IPS-18a (cell line): ENCODE measurements around the gene LIN54.

Source experiments
- H3K27ac ChIP-seq: one replicate; pipeline ENCODE4 v1.5.1; 2013; ENCODE audit warnings: low read length
- H3K27me3 ChIP-seq: one replicate; pipeline ENCODE4 v1.6.1; 2013; ENCODE audit warnings: mild to moderate bottlenecking, low read length; ENCODE audit not compliant: control insufficient read depth, insufficient read depth
- H3K36me3 ChIP-seq: one replicate; pipeline ENCODE4 v1.6.1; 2013; ENCODE audit warnings: low read depth, low read length; ENCODE audit not compliant: control insufficient read depth
- H3K4me1 ChIP-seq: one replicate; pipeline ENCODE4 v1.6.1; 2013; ENCODE audit warnings: low read depth, low read length; ENCODE audit not compliant: control insufficient read depth
- H3K4me3 ChIP-seq: one replicate; pipeline ENCODE4 v1.5.1; 2013; ENCODE audit warnings: low read length
- H3K9ac ChIP-seq: one replicate; pipeline ENCODE4 v1.6.1; 2013; ENCODE audit warnings: mild to moderate bottlenecking, low read length, moderate library complexity
- H3K9me3 ChIP-seq: one replicate; pipeline ENCODE4 v1.6.1; 2013; ENCODE audit warnings: low read depth, low read length; ENCODE audit not compliant: control insufficient read depth

Gene LIN54

GRCh38 chr4:82981138-82981537 lies 29.5 kb downstream of the LIN54 start:
- Histone ChIP-seq H3K4me3 (no peak overlapping the region), H3K9me3 (no peaks in the 10 kb centered on the region), H3K27me3 (no peaks in the 10 kb centered on the region), H3K4me1 (no peaks in the 10 kb centered on the region), H3K36me3 (peaks cover 5% of the 10 kb centered on the region), H3K27ac (no peak overlapping the region), H3K9ac (no peak overlapping the region)

GRCh38 chr4:82975792-82976191 lies 34.8 kb downstream of the LIN54 start:
- Histone ChIP-seq H3K4me3 (no peak overlapping the region), H3K9ac (no peak overlapping the region), H3K4me1 (no peaks in the 10 kb centered on the region), H3K27ac (no peak overlapping the region), H3K9me3 (no peaks in the 10 kb centered on the region), H3K27me3 (no peaks in the 10 kb centered on the region), H3K36me3 (peaks cover 5% of the 10 kb centered on the region)

- Histone ChIP-seq H3K9me3 (no peaks in the 10 kb centered on the region), H3K4me3 (no peak overlapping the region), H3K27ac (no peak overlapping the region), H3K27me3 (no peaks in the 10 kb centered on the region), H3K4me1 (no peaks in the 10 kb centered on the region), H3K9ac (no peak overlapping the region), H3K36me3 (peaks cover 13% of the 10 kb centered on the region)
Observed at GRCh38 chr4:82969414-82969813, 41.2 kb downstream of the LIN54 start.

- Histone ChIP-seq H3K36me3 (peaks cover 13% of the 10 kb centered on the region), H3K9ac (no peak overlapping the region), H3K4me1 (no peaks in the 10 kb centered on the region), H3K27me3 (no peaks in the 10 kb centered on the region), H3K27ac (no peak overlapping the region), H3K4me3 (no peak overlapping the region), H3K9me3 (no peaks in the 10 kb centered on the region)
Observed at GRCh38 chr4:82968972-82969371, 41.7 kb downstream of the LIN54 start.

- H3K27me3 ChIP-seq, result no peaks in the 10 kb centered on the region
- no peak overlapping the region for H3K4me3 ChIP-seq
- H3K27ac ChIP-seq, result no peak overlapping the region
- no peaks in the 10 kb centered on the region for H3K4me1 ChIP-seq
- peaks cover 8% of the 10 kb centered on the region for H3K36me3 ChIP-seq
- no peak overlapping the region for H3K9ac ChIP-seq
- H3K9me3 ChIP-seq, result no peaks in the 10 kb centered on the region
Observed at GRCh38 chr4:82965763-82966162, 44.9 kb downstream of the LIN54 start.

GRCh38 chr4:82957045-82957444 lies 53.6 kb downstream of the LIN54 start:
- no peak overlapping the region for H3K9ac ChIP-seq
- H3K27ac ChIP-seq, result no peak overlapping the region
- peaks cover 5% of the 10 kb centered on the region for H3K36me3 ChIP-seq

GRCh38 chr4:82954212-82954611 lies 56.4 kb downstream of the LIN54 start:
- Histone ChIP-seq H3K9me3 (no peaks in the 10 kb centered on the region), H3K9ac (no peak overlapping the region), H3K4me1 (no peaks in the 10 kb centered on the region), H3K27ac (no peak overlapping the region), H3K27me3 (no peaks in the 10 kb centered on the region), H3K36me3 (no peaks in the 10 kb centered on the region), H3K4me3 (no peak overlapping the region)

More at GRCh38 chr4:82957045-82957444, 53.6 kb downstream of the LIN54 start:
- Histone ChIP-seq H3K27me3 (no peaks in the 10 kb centered on the region), H3K4me3 (no peak overlapping the region), H3K9me3 (no peaks in the 10 kb centered on the region), H3K4me1 (no peaks in the 10 kb centered on the region)

GRCh38 chr4:82951196-82951595 lies 59.4 kb downstream of the LIN54 start:
- Histone ChIP-seq H3K9me3 (no peaks in the 10 kb centered on the region), H3K4me1 (no peaks in the 10 kb centered on the region), H3K9ac (no peak overlapping the region), H3K27me3 (no peaks in the 10 kb centered on the region), H3K27ac (no peak overlapping the region), H3K4me3 (no peak overlapping the region), H3K36me3 (no peaks in the 10 kb centered on the region)

- no peaks in the 10 kb centered on the region for H3K36me3 ChIP-seq
- H3K27ac ChIP-seq, result no peak overlapping the region
- no peaks in the 10 kb centered on the region for H3K4me1 ChIP-seq
Observed at GRCh38 chr4:82948647-82949204, 61.9 kb downstream of the LIN54 start.

GRCh38 chr4:82947498-82947897 lies 63.1 kb downstream of the LIN54 start:
- no peaks in the 10 kb centered on the region for H3K4me1 ChIP-seq
- H3K27ac ChIP-seq, result no peak overlapping the region
- H3K9ac ChIP-seq, result no peak overlapping the region
- H3K4me3 ChIP-seq, result no peak overlapping the region
- H3K27me3 ChIP-seq, result no peaks in the 10 kb centered on the region
- no peaks in the 10 kb centered on the region for H3K36me3 ChIP-seq
- no peaks in the 10 kb centered on the region for H3K9me3 ChIP-seq

More at GRCh38 chr4:82948647-82949204, 61.9 kb downstream of the LIN54 start:
- Histone ChIP-seq H3K27me3 (no peaks in the 10 kb centered on the region), H3K9ac (no peak overlapping the region), H3K9me3 (no peaks in the 10 kb centered on the region), H3K4me3 (no peak overlapping the region)

- no peaks in the 10 kb centered on the region for H3K9me3 ChIP-seq
- H3K27ac ChIP-seq, result no peak overlapping the region
- peaks cover 31% of the 10 kb centered on the region for H3K36me3 ChIP-seq
- no peaks in the 10 kb centered on the region for H3K4me1 ChIP-seq
- H3K27me3 ChIP-seq, result no peaks in the 10 kb centered on the region
- H3K4me3 ChIP-seq, result no peak overlapping the region
- H3K9ac ChIP-seq, result no peak overlapping the region
Observed at GRCh38 chr4:82939414-82939813, 71.2 kb downstream of the LIN54 start.

- Histone ChIP-seq H3K9ac (no peak overlapping the region), H3K27ac (no peak overlapping the region), H3K9me3 (no peaks in the 10 kb centered on the region), H3K4me1 (no peaks in the 10 kb centered on the region), H3K4me3 (no peak overlapping the region), H3K36me3 (peaks cover 30% of the 10 kb centered on the region), H3K27me3 (no peaks in the 10 kb centered on the region)
Observed at GRCh38 chr4:82934441-82934840, 76.2 kb downstream of the LIN54 start.
